Cardiac muscle cell (in vitro differentiated cells and primary cell): ENCODE data around the gene CAMK4. TPM values are rescaled to one million over a fixed set of nuclear protein-coding genes. Genes with fewer than 3 reads are reported as not detected.

Experiments used
- DNase-seq, 2 donors: peaks; one replicate each; pipeline versions ENCODE4 v3.0.0 to v3.0.0-alpha.2; 2010 to 2017; ENCODE audit warnings: low read depth in 1 of 2, low spot score in 1 of 2
- H3K27ac ChIP-seq: fragments of 200-600 bp; sonication (generic); 2 replicates; pipeline ENCODE4 v1.5.1; 2016
- H3K27me3 ChIP-seq: fragments of 200-600 bp; sonication (generic); 2 replicates; pipeline ENCODE4 v1.6.0; 2016; ENCODE audit warnings: control low read depth
- H3K36me3 ChIP-seq: fragments of 200-600 bp; sonication (generic); 2 replicates; pipeline ENCODE4 v1.5.1; 2016; ENCODE audit warnings: control low read depth
- H3K4me1 ChIP-seq: fragments of 200-600 bp; sonication (generic); 2 replicates; pipeline ENCODE4 v1.8.1; 2017; ENCODE audit warnings: low read depth, mild to moderate bottlenecking, mixed run types
- H3K4me3 ChIP-seq: fragments of 200-600 bp; sonication (generic); 2 replicates; pipeline ENCODE4 v1.5.1; 2016; ENCODE audit warnings: mild to moderate bottlenecking
- H3K9me3 ChIP-seq: fragments of 200-600 bp; sonication (generic); 2 replicates; pipeline ENCODE4 v1.5.1; 2017; ENCODE audit warnings: low read depth, mild to moderate bottlenecking, control low read depth
- polyA plus RNA-seq: library from polyadenylated mRNA; unstranded; fragments of >200 nt; fragmentation: Nextera tagmentation; extraction: Ambion mirVana; gene quantifications from 2 replicates; pipeline ENCODE4 v1.2.1, GENCODE V29; 2016
- total RNA-seq: library from RNA; depleted of rRNA; stranded (reverse); fragments of >200 nt; gene quantifications from 2 replicates; pipeline ENCODE4 v1.2.3, GENCODE V29; 2016
- TF ChIP-seq, protein P1 (sequence below): IDR thresholded peaks from 2 replicates; pipeline ENCODE4 v1.5.1; 2012; ENCODE audit warnings: low read depth, mild to moderate bottlenecking, low read length

The CAMK4 gene
- total and polyA plus RNA-seq, 2 experiments from 2014 or later: 0.67 to 2.1 TPM

DNA sequence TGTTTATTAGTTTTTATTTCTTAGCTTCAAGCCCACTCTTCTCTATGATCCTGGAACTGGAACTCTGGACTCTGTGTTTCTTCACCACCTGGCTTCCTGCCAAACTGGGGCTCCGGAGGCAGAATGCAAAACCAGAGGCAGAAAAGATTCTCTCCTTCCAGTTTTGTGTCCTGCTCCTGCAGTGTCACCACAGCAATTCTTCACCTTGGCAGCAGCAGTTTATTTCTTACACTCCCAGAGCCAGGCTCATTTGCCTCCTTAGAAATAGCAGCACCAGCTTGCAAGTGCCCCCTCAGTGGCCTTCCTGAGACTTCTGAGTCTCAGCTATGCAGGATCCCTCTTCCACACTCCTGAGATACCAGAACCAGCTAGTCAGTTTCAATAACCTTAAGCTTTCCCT is 26.7 kb upstream of the CAMK4 start:
- Histone ChIP-seq H3K9me3 (no peaks in the 10 kb centered on the region), H3K27ac (no peak overlapping the region), H3K4me1 (no peaks in the 10 kb centered on the region), H3K4me3 (no peak overlapping the region), H3K36me3 (no peaks in the 10 kb centered on the region), H3K27me3 (no peaks in the 10 kb centered on the region)
- TF ChIP-seq, protein P1, sequence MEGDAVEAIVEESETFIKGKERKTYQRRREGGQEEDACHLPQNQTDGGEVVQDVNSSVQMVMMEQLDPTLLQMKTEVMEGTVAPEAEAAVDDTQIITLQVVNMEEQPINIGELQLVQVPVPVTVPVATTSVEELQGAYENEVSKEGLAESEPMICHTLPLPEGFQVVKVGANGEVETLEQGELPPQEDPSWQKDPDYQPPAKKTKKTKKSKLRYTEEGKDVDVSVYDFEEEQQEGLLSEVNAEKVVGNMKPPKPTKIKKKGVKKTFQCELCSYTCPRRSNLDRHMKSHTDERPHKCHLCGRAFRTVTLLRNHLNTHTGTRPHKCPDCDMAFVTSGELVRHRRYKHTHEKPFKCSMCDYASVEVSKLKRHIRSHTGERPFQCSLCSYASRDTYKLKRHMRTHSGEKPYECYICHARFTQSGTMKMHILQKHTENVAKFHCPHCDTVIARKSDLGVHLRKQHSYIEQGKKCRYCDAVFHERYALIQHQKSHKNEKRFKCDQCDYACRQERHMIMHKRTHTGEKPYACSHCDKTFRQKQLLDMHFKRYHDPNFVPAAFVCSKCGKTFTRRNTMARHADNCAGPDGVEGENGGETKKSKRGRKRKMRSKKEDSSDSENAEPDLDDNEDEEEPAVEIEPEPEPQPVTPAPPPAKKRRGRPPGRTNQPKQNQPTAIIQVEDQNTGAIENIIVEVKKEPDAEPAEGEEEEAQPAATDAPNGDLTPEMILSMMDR: no peak
- peak; percentile 30 to 43 for DNase-seq

DNA sequence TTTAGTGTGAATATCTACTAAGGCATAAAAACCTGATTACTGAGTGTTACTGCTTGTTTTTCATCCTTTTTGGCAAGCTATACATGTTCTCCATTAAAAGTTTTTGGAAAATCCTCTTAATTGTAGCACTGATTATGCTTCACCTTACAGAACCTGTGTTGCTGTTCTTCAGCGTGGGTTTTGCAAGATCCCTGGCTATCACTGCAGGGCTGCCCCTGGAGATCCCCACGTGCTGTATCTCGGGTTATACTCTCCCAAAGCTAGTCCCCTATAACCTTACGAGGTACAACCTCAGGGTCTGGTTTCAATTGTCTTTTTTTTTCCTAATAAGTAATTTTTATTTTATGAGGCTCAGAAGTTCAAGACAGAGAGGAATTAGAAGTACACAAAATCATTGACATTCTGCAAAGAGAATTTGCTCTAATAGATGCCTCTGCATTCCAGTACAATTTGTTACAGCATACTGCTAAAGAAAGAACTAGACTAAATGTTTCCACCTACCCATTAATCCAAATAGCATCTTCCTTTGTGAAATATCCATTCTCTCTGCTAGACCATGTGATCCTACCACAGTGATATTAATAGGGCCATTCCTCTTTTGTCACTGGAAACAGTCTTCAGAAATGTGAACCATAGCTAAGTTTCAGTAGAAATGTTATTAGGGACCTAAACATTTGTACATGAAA is 25.8 kb upstream of the CAMK4 start:
- H3K27me3 ChIP-seq: no peaks in the 10 kb centered on the region
- no peak overlapping the region for H3K27ac ChIP-seq
- H3K9me3 ChIP-seq: no peaks in the 10 kb centered on the region
- no peaks in the 10 kb centered on the region for H3K4me1 ChIP-seq
- H3K4me3 ChIP-seq: no peak overlapping the region
- H3K36me3 ChIP-seq: no peaks in the 10 kb centered on the region
- TF ChIP-seq, protein P1: no peak
- no peak for DNase-seq

DNA sequence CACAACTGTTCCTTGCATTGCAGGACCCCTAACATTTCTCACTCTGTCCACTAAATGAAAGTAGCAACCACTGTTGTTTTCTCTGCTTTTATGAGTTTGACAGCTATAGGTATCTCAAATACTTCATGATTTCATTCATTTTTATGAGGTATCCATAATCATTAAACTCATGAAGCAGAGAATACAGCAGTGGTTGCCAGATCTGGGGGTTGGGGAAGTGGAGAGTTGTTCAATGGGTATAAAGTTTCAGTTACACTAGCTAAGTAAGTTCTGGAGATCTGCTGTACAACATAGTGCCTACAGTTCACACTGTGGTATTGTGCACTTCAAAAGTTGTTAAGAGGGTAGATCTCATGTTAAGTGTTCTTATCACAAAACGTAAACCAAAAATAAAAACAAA is 23.4 kb upstream of the CAMK4 start:
- TF ChIP-seq, protein P1: no peak
- DNase-seq: no peak
- no peaks in the 10 kb centered on the region for H3K9me3 ChIP-seq
- H3K27ac ChIP-seq: no peak overlapping the region
- H3K4me1 ChIP-seq: no peaks in the 10 kb centered on the region
- no peaks in the 10 kb centered on the region for H3K36me3 ChIP-seq
- H3K27me3 ChIP-seq: no peaks in the 10 kb centered on the region
- H3K4me3 ChIP-seq: no peak overlapping the region

DNA sequence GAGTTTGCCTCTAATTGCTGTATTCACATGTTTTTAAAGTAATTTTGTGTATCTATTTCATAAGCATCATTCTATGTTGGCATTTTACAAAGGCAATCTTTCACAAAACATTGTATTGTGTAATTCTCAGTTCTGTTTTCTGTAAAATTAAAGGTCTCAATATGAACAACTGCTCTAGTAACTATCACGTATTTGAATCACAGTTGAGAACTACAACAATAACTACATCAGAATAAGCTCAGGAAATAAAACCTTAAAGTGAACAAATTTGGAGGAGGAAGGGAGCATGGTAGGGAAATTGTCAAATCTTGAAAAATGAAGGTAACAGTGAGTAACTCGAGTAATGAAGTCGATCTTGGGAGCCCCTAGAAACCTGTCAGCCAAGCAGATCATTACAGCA is 22.5 kb upstream of the CAMK4 start:
- Histone ChIP-seq H3K4me1 (no peaks in the 10 kb centered on the region), H3K27ac (no peak overlapping the region), H3K4me3 (no peak overlapping the region), H3K36me3 (no peaks in the 10 kb centered on the region), H3K9me3 (no peaks in the 10 kb centered on the region), H3K27me3 (no peaks in the 10 kb centered on the region)
- TF ChIP-seq, protein P1: no peak
- no peak for DNase-seq

- DNase-seq: no peak
- TF ChIP-seq, protein P1: no peak
- Histone ChIP-seq H3K4me1 (no peaks in the 10 kb centered on the region), H3K9me3 (no peaks in the 10 kb centered on the region), H3K4me3 (no peak overlapping the region), H3K27me3 (no peaks in the 10 kb centered on the region), H3K27ac (no peak overlapping the region), H3K36me3 (no peaks in the 10 kb centered on the region)
Measured at GRCh38 chr5:111211341-111211740, 12.8 kb upstream of the CAMK4 start.
